ENCODE results near the gene RABL3.

GRCh38 chr3:120780977-120781376 is 38.7 kb upstream of the RABL3 start:
- TF ChIP-seq CTCF (IDR thresholded peaks at IDR 0.05) (no peak), POLR2A (IDR thresholded peaks at IDR 0.05) (no peak)

Data from breast epithelium (tissue), 3 donors.